CD4-positive, alpha-beta memory T cell (primary cell): ENCODE measurements around the gene WDR35. TPM values are rescaled to one million over a fixed set of nuclear protein-coding genes. Genes with fewer than 3 reads are reported as not detected.

Experiments
- CTCF ChIA-PET: fragments of 350-600 bp; sonication (Branson Sonifier 250); formaldehyde crosslinking; loops from one replicate; lab custom pipeline; 2021; ENCODE audit warnings: inconsistent platforms; ENCODE audit not compliant: partially characterized antibody; lab: Charles Lee
- POLR2A ChIA-PET: fragments of 350-600 bp; sonication (Branson Sonifier 250); formaldehyde crosslinking; loops from one replicate; lab custom pipeline; 2021; ENCODE audit not compliant: partially characterized antibody; lab: Charles Lee
- DNase-seq, 5 donors: peaks; one replicate each; pipeline versions ENCODE4 v3.0.0 to v3.0.0-alpha.2; 2020 to 2022; ENCODE audit warnings: mixed read lengths in 1 of 5
- H3K27ac ChIP-seq: one replicate; pipeline ENCODE4 v1.7.0; 2013; ENCODE audit warnings: low read depth, low read length
- H3K27me3 ChIP-seq: 2 replicates; pipeline ENCODE4 v1.7.0; 2013; ENCODE audit warnings: mild to moderate bottlenecking, low read length, moderate library complexity; ENCODE audit not compliant: insufficient read depth
- H3K36me3 ChIP-seq: 2 replicates; pipeline ENCODE4 v1.7.0; 2013; ENCODE audit warnings: mild to moderate bottlenecking, low read length, moderate library complexity; ENCODE audit not compliant: insufficient read depth
- H3K4me1 ChIP-seq: 2 replicates; pipeline ENCODE4 v1.7.0; 2013; ENCODE audit warnings: mild to moderate bottlenecking, low read length, moderate library complexity; ENCODE audit not compliant: insufficient read depth
- H3K4me3 ChIP-seq, 2 donors: one replicate each; pipeline ENCODE4 v1.7.0; 2013; ENCODE audit warnings: low read length in 2 of 2, mild to moderate bottlenecking in 1 of 2
- H3K9me3 ChIP-seq, 2 donors: one replicate each; pipeline ENCODE4 v1.7.0; 2013; ENCODE audit warnings: low read length in 2 of 2, control low read depth in 1 of 2; ENCODE audit not compliant: control insufficient read depth in 1 of 2
- H3K27ac Mint-ChIP-seq, 7 donors: one replicate each; pipeline ENCODE4 v1.8.0; 2020 to 2021; ENCODE audit warnings: mixed read lengths in 7 of 7, mild to moderate bottlenecking in 6 of 7, inconsistent platforms in 3 of 7, moderate library complexity in 3 of 7
- H3K27me3 Mint-ChIP-seq, 2 donors: one replicate each; pipeline ENCODE4 v1.8.0; 2020 to 2021; ENCODE audit warnings: mixed read lengths in 2 of 2
- H3K36me3 Mint-ChIP-seq, 2 donors: one replicate each; pipeline ENCODE4 v1.8.0; 2020 to 2021; ENCODE audit warnings: mixed read lengths in 2 of 2, inconsistent platforms in 1 of 2, mild to moderate bottlenecking in 1 of 2
- H3K4me1 Mint-ChIP-seq, 4 donors: one replicate each; pipeline ENCODE4 v1.8.0; 2020 to 2021; ENCODE audit warnings: mixed read lengths in 4 of 4, mild to moderate bottlenecking in 1 of 4
- H3K4me3 Mint-ChIP-seq, 8 donors: one replicate each; pipeline ENCODE4 v1.8.0; 2020 to 2021; ENCODE audit warnings: mixed read lengths in 8 of 8, mild to moderate bottlenecking in 7 of 8, moderate library complexity in 6 of 8, inconsistent platforms in 3 of 8
- H3K9me3 Mint-ChIP-seq, 8 donors: one replicate each; pipeline ENCODE4 v1.8.0; 2020 to 2021; ENCODE audit warnings: mixed read lengths in 8 of 8, mild to moderate bottlenecking in 5 of 8, inconsistent platforms in 3 of 8, moderate library complexity in 1 of 8
- intact Hi-C: fragments of 100-400 bp; cut with micrococcal nuclease; formaldehyde crosslinking; loops from one replicate; pipeline ENCODE4 v1.15.1; 2023
- polyA plus RNA-seq, 2 donors: library from polyadenylated mRNA; unstranded; fragments of 300-500 nt; fragmentation: Illumina TruSeq; gene quantifications; one replicate each; pipeline ENCODE4 v1.2.3, GENCODE V29; 2021
- total RNA-seq, 2 experiments: library from RNA; stranded (reverse); gene quantifications; one replicate each; pipeline ENCODE4 v1.2.3, GENCODE V29; 2021

WDR35 gene
- total and polyA plus RNA-seq, 4 experiments from 2014 or later = 2.3 to 5.7 (median 4.0) TPM

- Mint-ChIP-seq H3K27ac (no peak overlapping the region), H3K4me3 (no peak overlapping the region)
- CTCF ChIA-PET = no interaction called here
Observed at GRCh38 chr2:19886261-19886660, 103.6 kb downstream of the WDR35 start.

GRCh38 chr2:19885791-19886190, 104.1 kb downstream of the WDR35 start:
- CTCF ChIA-PET = no interaction called here
- Histone ChIP-seq H3K4me3 (no peak overlapping the region), H3K36me3 (no peaks in the 10 kb centered on the region), H3K27ac (no peak overlapping the region), H3K9me3 (no peaks in the 10 kb centered on the region), H3K4me1 (no peaks in the 10 kb centered on the region), H3K27me3 (no peaks in the 10 kb centered on the region)
- DNase-seq = no peak
- intact Hi-C loops = no loop called here
- Mint-ChIP-seq H3K4me3 (no peak overlapping the region), H3K9me3 (no peaks in the 10 kb centered on the region), H3K27ac (peak overlapping the region in 2 of 7 donors; percentile 22 to 25), H3K36me3 (peaks cover 0 to 7% of the 10 kb centered on the region in 2 donors), H3K27me3 (no peaks in the 10 kb centered on the region), H3K4me1 (peaks cover 0 to 7% (median 2%) of the 10 kb centered on the region in 4 donors)
- POLR2A ChIA-PET = interaction anchor here (1.2 kb wide), 1 partner anchor 14 kb away, joined by 3 read pairs; no protein-coding TSS in a partner anchor

More at GRCh38 chr2:19886261-19886660, 103.6 kb downstream of the WDR35 start:
- no peak overlapping the region for H3K4me3 ChIP-seq
- no peaks in the 10 kb centered on the region for H3K27me3 ChIP-seq
- POLR2A ChIA-PET = no interaction called here
- Mint-ChIP-seq H3K4me1 (peaks cover 0 to 7% (median 2%) of the 10 kb centered on the region in 4 donors), H3K9me3 (no peaks in the 10 kb centered on the region), H3K36me3 (peaks cover 0 to 7% of the 10 kb centered on the region in 2 donors), H3K27me3 (no peaks in the 10 kb centered on the region)
- H3K36me3 ChIP-seq = no peaks in the 10 kb centered on the region
- DNase-seq = no peak
- H3K27ac ChIP-seq = no peak overlapping the region
- no peaks in the 10 kb centered on the region for H3K4me1 ChIP-seq
- H3K9me3 ChIP-seq = no peaks in the 10 kb centered on the region
- intact Hi-C loops = no loop called here

GRCh38 chr2:19883971-19884720, 105.8 kb downstream of the WDR35 start:
- peak overlapping the region in 4 of 7 donors; percentile 26 to 52 (median 40) for H3K27ac Mint-ChIP-seq
- Histone ChIP-seq H3K27me3 (no peaks in the 10 kb centered on the region), H3K9me3 (no peaks in the 10 kb centered on the region), H3K4me3 (no peak overlapping the region), H3K36me3 (no peaks in the 10 kb centered on the region), H3K4me1 (no peaks in the 10 kb centered on the region), H3K27ac (no peak overlapping the region)
- peaks cover 0 to 2% (median 0%) of the 10 kb centered on the region in 4 donors for H3K4me1 Mint-ChIP-seq
- H3K27me3 Mint-ChIP-seq = no peaks in the 10 kb centered on the region
- CTCF ChIA-PET = interaction anchor here (1.3 to 2.1 kb wide), 2 partner anchors 10 to 20 kb away, joined by 3 to 4 read pairs; no protein-coding TSS in a partner anchor
- POLR2A ChIA-PET = no interaction called here
- intact Hi-C loops = no loop called here
- no peak for DNase-seq
- no peak overlapping the region for H3K4me3 Mint-ChIP-seq
- no peaks in the 10 kb centered on the region for H3K9me3 Mint-ChIP-seq
- peaks cover 0 to 12% of the 10 kb centered on the region in 2 donors for H3K36me3 Mint-ChIP-seq

GRCh38 chr2:19883486-19883885, 106.4 kb downstream of the WDR35 start:
- H3K27ac Mint-ChIP-seq = peak overlapping the region in 1 of 7 donors; percentile 30
- H3K4me3 Mint-ChIP-seq = no peak overlapping the region
- no peaks in the 10 kb centered on the region for H3K36me3 ChIP-seq
- H3K27me3 ChIP-seq = no peaks in the 10 kb centered on the region
- no peak overlapping the region for H3K4me3 ChIP-seq
- H3K27ac ChIP-seq = no peak overlapping the region
- H3K4me1 Mint-ChIP-seq = peaks cover 0 to 2% (median 0%) of the 10 kb centered on the region in 4 donors
- DNase-seq = no peak
- intact Hi-C loops = no loop called here
- H3K27me3 Mint-ChIP-seq = no peaks in the 10 kb centered on the region
- no peaks in the 10 kb centered on the region for H3K9me3 Mint-ChIP-seq
- ChIA-PET POLR2A (interaction anchor here (0.6 kb wide), 1 partner anchor 1433 kb away, joined by 4 read pairs; no protein-coding TSS in a partner anchor), CTCF (interaction anchor here (2.1 kb wide), 1 partner anchor 9 kb away, joined by 4 read pairs; no protein-coding TSS in a partner anchor)
- no peaks in the 10 kb centered on the region for H3K9me3 ChIP-seq
- H3K4me1 ChIP-seq = no peaks in the 10 kb centered on the region
- peaks cover 0 to 14% of the 10 kb centered on the region in 2 donors for H3K36me3 Mint-ChIP-seq

GRCh38 chr2:19882286-19882685, 107.6 kb downstream of the WDR35 start:
- H3K4me3 ChIP-seq = no peak overlapping the region
- Mint-ChIP-seq H3K27me3 (no peaks in the 10 kb centered on the region), H3K36me3 (peaks cover 0 to 14% of the 10 kb centered on the region in 2 donors), H3K4me1 (peaks cover 0 to 2% (median 0%) of the 10 kb centered on the region in 4 donors), H3K27ac (peak overlapping the region in 1 of 7 donors; percentile 24), H3K9me3 (no peaks in the 10 kb centered on the region), H3K4me3 (no peak overlapping the region)
- H3K27me3 ChIP-seq = no peaks in the 10 kb centered on the region
- ChIA-PET CTCF (no interaction called here), POLR2A (no interaction called here)
- intact Hi-C loops = no loop called here
- no peaks in the 10 kb centered on the region for H3K36me3 ChIP-seq
- DNase-seq = no peak
- no peak overlapping the region for H3K27ac ChIP-seq
- no peaks in the 10 kb centered on the region for H3K4me1 ChIP-seq
- H3K9me3 ChIP-seq = no peaks in the 10 kb centered on the region

DNA sequence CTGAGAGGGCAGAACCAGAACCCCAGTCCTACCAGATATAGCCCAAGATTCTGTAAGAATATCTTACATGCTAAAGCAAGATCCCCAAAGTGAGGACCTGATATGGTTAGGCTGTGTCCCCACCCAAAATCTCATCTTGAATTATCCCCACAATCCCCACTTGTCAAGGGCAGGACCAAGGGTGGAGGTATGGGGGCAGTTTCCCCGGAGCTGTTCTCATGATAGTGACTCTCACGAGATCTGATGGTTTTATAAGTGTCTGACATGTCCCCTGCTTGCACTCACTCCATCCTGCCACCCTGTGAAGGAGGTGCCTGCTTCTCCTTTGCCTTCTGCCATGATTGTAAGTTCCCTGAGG, 108.0 kb downstream of the WDR35 start:
- POLR2A ChIA-PET = no interaction called here
- H3K36me3 Mint-ChIP-seq = peaks cover 0 to 14% of the 10 kb centered on the region in 2 donors
- H3K27me3 ChIP-seq = no peaks in the 10 kb centered on the region
- no peaks in the 10 kb centered on the region for H3K4me1 ChIP-seq
- H3K27ac Mint-ChIP-seq = peak overlapping the region in 1 of 7 donors; percentile 24
- intact Hi-C loops = no loop called here
- CTCF ChIA-PET = no interaction called here
- no peak overlapping the region for H3K27ac ChIP-seq
- no peak overlapping the region for H3K4me3 ChIP-seq
- no peaks in the 10 kb centered on the region for H3K9me3 ChIP-seq
- DNase-seq = no peak
- no peaks in the 10 kb centered on the region for H3K36me3 ChIP-seq
- peaks cover 0 to 2% (median 0%) of the 10 kb centered on the region in 4 donors for H3K4me1 Mint-ChIP-seq
- H3K9me3 Mint-ChIP-seq = no peaks in the 10 kb centered on the region
- H3K4me3 Mint-ChIP-seq = no peak overlapping the region
- no peaks in the 10 kb centered on the region for H3K27me3 Mint-ChIP-seq

GRCh38 chr2:19881221-19881907, 108.5 kb downstream of the WDR35 start:
- no peak for DNase-seq
- no peak overlapping the region for H3K27ac ChIP-seq
- intact Hi-C loops = no loop called here
- no peak overlapping the region for H3K4me3 ChIP-seq
- Mint-ChIP-seq H3K4me3 (no peak overlapping the region), H3K4me1 (peaks cover 0 to 2% (median 0%) of the 10 kb centered on the region in 4 donors), H3K27ac (peak overlapping the region in 1 of 7 donors; percentile 6), H3K36me3 (peaks cover 3 to 17% of the 10 kb centered on the region in 2 donors), H3K27me3 (no peaks in the 10 kb centered on the region), H3K9me3 (no peaks in the 10 kb centered on the region)
- H3K4me1 ChIP-seq = no peaks in the 10 kb centered on the region
- CTCF ChIA-PET = no interaction called here
- H3K36me3 ChIP-seq = no peaks in the 10 kb centered on the region
- no peaks in the 10 kb centered on the region for H3K9me3 ChIP-seq
- no peaks in the 10 kb centered on the region for H3K27me3 ChIP-seq
- POLR2A ChIA-PET = no interaction called here
